IPS-18a (cell line): Measurements from ENCODE around the gene MRC2.

Experiments
- H3K27ac ChIP-seq: one replicate; pipeline ENCODE4 v1.5.1; 2013; ENCODE audit warnings: low read length
- H3K27me3 ChIP-seq: one replicate; pipeline ENCODE4 v1.6.1; 2013; ENCODE audit warnings: mild to moderate bottlenecking, low read length; ENCODE audit not compliant: control insufficient read depth, insufficient read depth
- H3K36me3 ChIP-seq: one replicate; pipeline ENCODE4 v1.6.1; 2013; ENCODE audit warnings: low read depth, low read length; ENCODE audit not compliant: control insufficient read depth
- H3K4me1 ChIP-seq: one replicate; pipeline ENCODE4 v1.6.1; 2013; ENCODE audit warnings: low read depth, low read length; ENCODE audit not compliant: control insufficient read depth
- H3K4me3 ChIP-seq: one replicate; pipeline ENCODE4 v1.5.1; 2013; ENCODE audit warnings: low read length
- H3K9ac ChIP-seq: one replicate; pipeline ENCODE4 v1.6.1; 2013; ENCODE audit warnings: mild to moderate bottlenecking, low read length, moderate library complexity
- H3K9me3 ChIP-seq: one replicate; pipeline ENCODE4 v1.6.1; 2013; ENCODE audit warnings: low read depth, low read length; ENCODE audit not compliant: control insufficient read depth

The MRC2 gene

GRCh38 chr17:62701706-62702085, 74.2 kb downstream of the MRC2 start:
- H3K36me3 ChIP-seq: no peaks in the 10 kb centered on the region
- peaks cover 21% of the 10 kb centered on the region for H3K4me1 ChIP-seq
- no peaks in the 10 kb centered on the region for H3K9me3 ChIP-seq
- H3K4me3 ChIP-seq: no peak overlapping the region
- H3K27ac ChIP-seq: no peak overlapping the region
- no peak overlapping the region for H3K9ac ChIP-seq
- H3K27me3 ChIP-seq: peaks cover 26% of the 10 kb centered on the region

DNA sequence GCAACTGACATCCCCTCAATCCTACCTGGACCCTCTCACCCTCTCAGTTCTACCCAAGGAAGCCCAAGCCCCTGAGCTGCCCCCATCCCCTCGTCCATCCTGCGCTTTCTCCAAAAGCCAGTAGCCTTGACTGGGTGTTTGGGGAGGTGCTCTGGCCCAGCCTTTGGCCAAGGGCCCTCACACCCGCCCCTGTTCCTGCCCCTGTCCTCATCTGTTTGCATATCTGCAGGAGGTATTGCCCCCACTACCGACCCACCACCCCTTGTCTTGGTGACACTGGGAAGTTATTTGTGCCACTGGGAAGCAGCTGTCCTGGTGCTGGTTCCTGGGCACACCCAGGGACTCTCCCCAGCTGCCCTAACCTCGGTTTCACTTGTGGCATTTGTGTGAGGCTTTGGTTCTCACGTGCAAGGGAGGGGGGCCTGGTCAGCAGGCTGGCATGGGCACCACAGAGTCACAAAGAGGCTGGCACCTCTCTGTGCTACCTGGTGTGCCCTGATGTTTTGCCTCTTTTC, 75.3 kb downstream of the MRC2 start:
- Histone ChIP-seq H3K36me3 (no peaks in the 10 kb centered on the region), H3K27me3 (peaks cover 35% of the 10 kb centered on the region), H3K4me1 (peaks cover 28% of the 10 kb centered on the region), H3K9ac (no peak overlapping the region), H3K4me3 (no peak overlapping the region), H3K9me3 (no peaks in the 10 kb centered on the region), H3K27ac (no peak overlapping the region)

DNA sequence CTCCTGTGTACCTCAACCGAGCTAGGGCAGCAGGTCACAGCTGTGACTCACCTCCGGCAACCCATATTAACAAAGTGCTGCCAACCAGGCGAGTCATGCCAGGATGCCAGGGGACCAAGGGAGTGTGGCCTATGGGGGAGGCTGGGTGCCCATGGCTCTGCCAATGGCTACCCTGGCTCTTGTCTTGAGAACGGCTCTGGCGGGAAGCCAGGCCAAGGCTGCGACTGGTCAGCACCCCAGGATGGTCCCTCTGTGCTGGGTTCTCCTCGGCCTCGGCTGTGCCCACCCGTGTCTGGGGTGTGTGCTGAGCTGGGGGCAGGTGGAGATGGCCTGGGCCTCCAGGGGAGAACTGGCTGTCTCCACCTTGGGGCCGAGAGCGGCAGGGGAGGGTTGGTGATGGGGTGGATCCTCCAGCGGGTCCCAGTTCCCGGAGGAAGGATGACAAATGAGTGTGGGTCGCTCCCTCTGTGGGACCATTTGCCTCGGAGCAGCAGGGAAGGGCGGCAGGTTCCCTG, 75.8 kb downstream of the MRC2 start:
- Histone ChIP-seq H3K9ac (no peak overlapping the region), H3K36me3 (no peaks in the 10 kb centered on the region), H3K27ac (no peak overlapping the region), H3K9me3 (no peaks in the 10 kb centered on the region), H3K27me3 (peaks cover 35% of the 10 kb centered on the region), H3K4me1 (peaks cover 28% of the 10 kb centered on the region), H3K4me3 (peak overlapping the region; percentile 49)

- H3K27me3 ChIP-seq: peaks cover 35% of the 10 kb centered on the region
- H3K4me3 ChIP-seq: peak overlapping the region; percentile 67
- H3K36me3 ChIP-seq: no peaks in the 10 kb centered on the region
- peaks cover 3% of the 10 kb centered on the region for H3K9me3 ChIP-seq
- no peak overlapping the region for H3K27ac ChIP-seq
- peak overlapping the region; percentile 79 for H3K9ac ChIP-seq
- peaks cover 28% of the 10 kb centered on the region for H3K4me1 ChIP-seq
These were observed 76.4 kb downstream of the MRC2 start for GRCh38 chr17:62703776-62704380.

DNA sequence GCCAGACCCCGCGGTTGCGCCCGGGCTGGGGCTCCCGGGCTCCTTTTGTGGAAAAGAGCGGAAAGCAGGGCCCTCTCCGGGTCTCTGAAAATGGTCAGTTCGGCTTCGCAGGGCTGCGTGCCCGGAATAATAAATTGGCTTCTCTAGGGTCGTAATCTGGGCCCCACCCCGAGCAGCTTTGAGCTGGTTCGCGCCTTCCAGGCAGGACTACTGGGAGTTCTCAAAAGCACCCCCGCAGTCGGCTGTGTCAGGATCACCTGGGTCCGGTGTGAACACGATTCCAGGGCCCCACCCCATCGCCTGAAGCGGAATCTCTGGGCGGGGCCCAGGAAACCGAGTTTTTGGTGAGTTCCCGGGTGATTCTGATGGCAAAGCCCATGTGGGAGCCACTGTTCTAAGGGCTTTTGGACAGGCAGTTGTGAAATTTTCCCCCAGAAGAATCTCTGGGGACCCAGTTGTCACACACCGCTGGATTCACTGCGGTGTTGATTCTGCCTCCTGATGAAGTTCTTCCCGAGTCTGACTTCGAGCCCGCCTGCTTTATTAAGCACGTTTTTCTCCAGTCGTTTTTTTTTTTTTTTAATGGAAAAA, 77.0 kb downstream of the MRC2 start:
- H3K4me3 ChIP-seq: peak overlapping the region; percentile 67
- no peak overlapping the region for H3K27ac ChIP-seq
- H3K9ac ChIP-seq: peak overlapping the region; percentile 79
- H3K9me3 ChIP-seq: peaks cover 4% of the 10 kb centered on the region
- H3K36me3 ChIP-seq: no peaks in the 10 kb centered on the region
- H3K27me3 ChIP-seq: peaks cover 35% of the 10 kb centered on the region
- H3K4me1 ChIP-seq: peaks cover 28% of the 10 kb centered on the region

DNA sequence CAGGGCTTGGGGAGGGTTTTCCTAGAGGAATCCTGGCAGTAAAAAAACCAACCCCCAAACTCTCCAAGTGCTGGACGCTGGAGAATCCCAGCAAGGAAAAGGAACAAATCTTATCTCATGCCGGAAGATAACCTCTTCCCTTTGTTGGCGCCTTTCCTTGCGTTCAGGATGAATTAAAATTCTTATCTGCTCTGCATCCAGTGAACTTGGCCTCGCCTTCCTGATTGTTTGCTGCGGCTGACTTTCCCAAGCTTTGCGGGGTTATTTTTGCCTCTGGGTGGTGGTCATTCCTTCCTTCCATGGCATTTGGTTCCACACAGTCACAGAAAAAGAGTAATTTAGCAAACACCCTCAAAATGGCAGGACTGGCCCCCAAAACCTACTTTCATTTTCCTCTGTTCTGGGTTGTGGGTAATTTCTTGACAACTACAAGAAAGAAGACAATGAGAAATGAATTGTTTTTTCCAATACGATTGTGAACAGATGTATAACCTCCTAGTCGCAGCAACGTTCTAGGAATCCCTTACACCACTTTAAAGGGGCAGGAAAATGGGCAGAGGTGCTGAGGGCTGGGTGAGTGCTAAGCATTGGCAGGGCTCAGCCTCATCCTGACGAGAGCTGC, 77.8 kb downstream of the MRC2 start:
- Histone ChIP-seq H3K27ac (peak overlapping the region; percentile 5), H3K4me3 (peak overlapping the region; percentile 67), H3K36me3 (no peaks in the 10 kb centered on the region), H3K9me3 (peaks cover 4% of the 10 kb centered on the region), H3K27me3 (peaks cover 35% of the 10 kb centered on the region), H3K4me1 (peaks cover 28% of the 10 kb centered on the region), H3K9ac (peak overlapping the region; percentile 79)

GRCh38 chr17:62705778-62706597, 78.5 kb downstream of the MRC2 start:
- H3K4me3 ChIP-seq: peak overlapping the region; percentile 67

GRCh38 chr17:62706598-62707424, 79.3 kb downstream of the MRC2 start:
- Histone ChIP-seq H3K27ac (no peak overlapping the region), H3K9me3 (peaks cover 4% of the 10 kb centered on the region), H3K27me3 (peaks cover 35% of the 10 kb centered on the region), H3K4me1 (peaks cover 28% of the 10 kb centered on the region), H3K36me3 (no peaks in the 10 kb centered on the region), H3K4me3 (peak overlapping the region; percentile 67), H3K9ac (no peak overlapping the region)

More at GRCh38 chr17:62705778-62706597, 78.5 kb downstream of the MRC2 start:
- Histone ChIP-seq H3K36me3 (no peaks in the 10 kb centered on the region), H3K4me1 (peaks cover 28% of the 10 kb centered on the region), H3K9ac (peak overlapping the region; percentile 79), H3K9me3 (peaks cover 4% of the 10 kb centered on the region), H3K27me3 (peaks cover 35% of the 10 kb centered on the region), H3K27ac (peak overlapping the region; percentile 5)

GRCh38 chr17:62707425-62707739, 79.9 kb downstream of the MRC2 start:
- Histone ChIP-seq H3K27me3 (peaks cover 35% of the 10 kb centered on the region), H3K9ac (no peak overlapping the region), H3K27ac (no peak overlapping the region), H3K4me3 (no peak overlapping the region), H3K4me1 (peaks cover 28% of the 10 kb centered on the region), H3K9me3 (peaks cover 4% of the 10 kb centered on the region), H3K36me3 (no peaks in the 10 kb centered on the region)

DNA sequence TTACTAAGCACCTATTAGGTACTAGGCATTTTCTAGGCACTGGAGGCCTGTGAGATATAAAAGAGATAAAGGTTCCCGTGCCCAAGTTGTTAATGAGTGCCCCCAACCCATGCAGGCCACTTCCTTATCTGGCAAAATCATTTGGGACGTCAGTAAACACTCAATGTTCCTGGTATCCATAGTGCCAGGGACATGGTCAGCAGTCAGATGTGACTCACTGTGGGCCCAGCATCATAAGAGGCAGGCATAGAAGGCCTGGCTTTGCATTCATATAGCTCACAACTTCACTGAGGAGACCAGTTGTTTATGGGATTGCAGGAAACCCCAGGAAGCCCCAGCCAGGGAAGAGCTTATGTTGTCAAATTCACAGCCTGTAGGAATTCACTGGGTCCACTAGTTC, 81.1 kb downstream of the MRC2 start:
- Histone ChIP-seq H3K4me1 (peaks cover 26% of the 10 kb centered on the region), H3K27me3 (peaks cover 25% of the 10 kb centered on the region), H3K9me3 (peaks cover 4% of the 10 kb centered on the region), H3K27ac (no peak overlapping the region), H3K4me3 (no peak overlapping the region), H3K36me3 (no peaks in the 10 kb centered on the region), H3K9ac (no peak overlapping the region)
